ENCODE results near the gene TMPRSS3. TPM values are rescaled to one million over a fixed set of nuclear protein-coding genes. Genes with fewer than 3 reads are reported as not detected.

The TMPRSS3 gene
- total RNA-seq, 1 donor from 2014 or later: not detected

DNA sequence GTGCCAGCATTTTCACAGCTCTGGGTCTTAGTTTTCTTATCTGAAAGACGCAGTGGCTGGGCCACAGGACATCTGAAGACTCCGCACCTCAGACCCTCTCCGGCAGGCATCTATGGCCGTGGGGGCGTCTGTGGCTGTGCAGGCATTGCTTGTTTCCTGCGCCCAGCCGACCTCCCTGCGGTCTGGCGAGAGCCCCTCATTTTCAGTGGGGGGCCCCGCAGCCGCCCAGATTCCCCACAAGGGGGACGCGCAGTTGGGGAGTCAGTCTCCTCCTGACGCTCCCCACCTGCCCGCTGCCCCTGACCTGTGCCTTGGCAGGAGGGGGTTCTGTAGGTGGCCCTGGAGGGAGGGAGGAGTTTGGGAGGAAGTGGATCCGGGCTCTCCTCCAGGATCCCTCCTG lies 26.0 kb downstream of the TMPRSS3 start:
- Mint-ChIP-seq H3K9me3 (no peaks in the 10 kb centered on the region), H3K36me3 (no peaks in the 10 kb centered on the region), H3K4me1 (peaks cover 8% of the 10 kb centered on the region), H3K27me3 (ENCODE audit: low read depth) (peaks cover 18% of the 10 kb centered on the region), H3K4me3 (no peak overlapping the region), H3K27ac (no peak overlapping the region)
- no peak for DNase-seq (ENCODE audit: low spot score in 2 of 2, unreplicated experiment in 2 of 2)
- no peak for TF ChIP-seq CTCF (IDR thresholded peaks at IDR 0.05; ENCODE audit: unreplicated experiment)

- DNase-seq (ENCODE audit: low spot score in 2 of 2, unreplicated experiment in 2 of 2): no peak
- no peak for TF ChIP-seq CTCF (IDR thresholded peaks at IDR 0.05; ENCODE audit: unreplicated experiment)
- Mint-ChIP-seq H3K27me3 (ENCODE audit: low read depth) (peaks cover 14% of the 10 kb centered on the region), H3K9me3 (no peaks in the 10 kb centered on the region), H3K27ac (no peak overlapping the region), H3K36me3 (no peaks in the 10 kb centered on the region), H3K4me1 (peaks cover 8% of the 10 kb centered on the region), H3K4me3 (no peak overlapping the region)
Measured at GRCh38 chr21:42367367-42368165, 28.3 kb downstream of the TMPRSS3 start.

- H3K27me3 Mint-ChIP-seq (ENCODE audit: low read depth): peaks cover 18% of the 10 kb centered on the region
- H3K4me3 Mint-ChIP-seq: no peak within 1 kb of the TSS
- H3K4me1 Mint-ChIP-seq: peaks cover 8% of the 10 kb centered on the region
- TF ChIP-seq CTCF (IDR thresholded peaks at IDR 0.05; ENCODE audit: unreplicated experiment): no peak
- H3K9me3 Mint-ChIP-seq: no peaks in the 10 kb centered on the region
- DNase-seq (ENCODE audit: low spot score in 2 of 2, unreplicated experiment in 2 of 2): no peak
- H3K36me3 Mint-ChIP-seq: no peaks in the 10 kb centered on the region
- no peak within 1 kb of the TSS for H3K27ac Mint-ChIP-seq
Measured at GRCh38 chr21:42366292-42367010, 29.4 kb downstream of the TMPRSS3 start, which contains the start of gene TFF1. TFF1 (minus strand) TSS chr21:42366535; CDS start chr21:42366495, 40 bp downstream.

GRCh38 chr21:42365770-42366169 lies 30.1 kb downstream of the TMPRSS3 start:
- H3K27ac Mint-ChIP-seq: no peak overlapping the region
- no peak for TF ChIP-seq CTCF (IDR thresholded peaks at IDR 0.05; ENCODE audit: unreplicated experiment)
- no peaks in the 10 kb centered on the region for H3K9me3 Mint-ChIP-seq
- DNase-seq (ENCODE audit: low spot score in 2 of 2, unreplicated experiment in 2 of 2): no peak
- no peaks in the 10 kb centered on the region for H3K36me3 Mint-ChIP-seq
- H3K4me1 Mint-ChIP-seq: peaks cover 8% of the 10 kb centered on the region
- no peak overlapping the region for H3K4me3 Mint-ChIP-seq
- H3K27me3 Mint-ChIP-seq (ENCODE audit: low read depth): peaks cover 14% of the 10 kb centered on the region

DNA sequence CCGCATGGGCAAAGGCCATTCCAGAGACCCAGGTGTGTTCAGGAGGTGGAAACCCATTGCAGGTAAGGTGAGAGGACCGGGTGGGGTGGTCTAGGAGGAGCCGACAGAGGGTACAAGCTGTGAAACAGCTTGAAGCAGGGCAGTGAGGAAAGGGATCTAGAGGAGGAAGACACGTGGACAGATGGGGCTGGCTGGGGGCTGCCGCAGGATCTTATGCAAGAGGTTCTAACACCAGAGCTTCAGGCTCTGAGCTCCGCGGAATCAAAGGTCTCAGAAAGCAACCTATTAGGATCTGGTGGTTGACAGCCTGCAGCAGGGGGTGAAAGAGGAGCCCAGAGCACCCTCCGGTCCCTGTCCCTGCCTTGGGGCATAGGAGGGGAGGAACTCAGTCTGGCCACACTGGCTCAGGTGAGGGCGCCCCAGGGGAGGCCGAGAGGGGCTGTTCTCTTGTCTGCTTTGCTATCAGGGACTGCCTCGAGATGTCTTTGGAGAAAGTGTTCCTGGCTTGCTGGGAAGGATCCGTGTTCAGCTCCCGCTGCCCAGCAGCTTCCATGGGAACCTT lies 31.5 kb downstream of the TMPRSS3 start:
- peaks cover 8% of the 10 kb centered on the region for H3K4me1 Mint-ChIP-seq
- H3K36me3 Mint-ChIP-seq: no peaks in the 10 kb centered on the region
- DNase-seq (ENCODE audit: low spot score in 2 of 2, unreplicated experiment in 2 of 2): no peak
- H3K4me3 Mint-ChIP-seq: no peak overlapping the region
- H3K27ac Mint-ChIP-seq: no peak overlapping the region
- no peak for TF ChIP-seq CTCF (IDR thresholded peaks at IDR 0.05; ENCODE audit: unreplicated experiment)
- no peaks in the 10 kb centered on the region for H3K9me3 Mint-ChIP-seq
- peaks cover 12% of the 10 kb centered on the region for H3K27me3 Mint-ChIP-seq (ENCODE audit: low read depth)
